IMR-90 (cell line): Measurements from ENCODE around the gene ALCAM. TPM values are rescaled to one million over a fixed set of nuclear protein-coding genes. Genes with fewer than 3 reads are reported as not detected.

Experiments used
- ATAC-seq: fragments of 200-7000 bp; cut with Tn5 transposase; 2 replicates; pipeline ENCODE4 v1.9.1; 2020; ENCODE audit warnings: low read depth, mild to moderate bottlenecking, moderate library complexity
- BruUV-seq: library from RNA; stranded (reverse); fragments of 400-500 nt; replicated peaks from 2 replicates; lab custom pipeline; 2021; lab: Mats Ljungman, UMichigan
- CTCF ChIA-PET: fragments of 300-600 bp; formaldehyde crosslinking; extraction: SDS; loops from one replicate; lab custom pipeline; 2021; ENCODE audit warnings: antibody characterized with exemption; lab: Yijun Ruan, JAX
- POLR2A ChIA-PET: fragments of 300-600 bp; sonication (Branson Sonifier 250); formaldehyde crosslinking; loops from one replicate; lab custom pipeline; 2022; ENCODE audit warnings: antibody characterized with exemption; ENCODE audit not compliant: unreplicated experiment; lab: Charles Lee
- DNase-seq: peaks from one replicate; pipeline ENCODE4 v3.0.0; 2013
- H2AFZ ChIP-seq: replicated peaks from 2 replicates; pipeline ENCODE3; 2013; ENCODE audit warnings: low read length, mild to moderate bottlenecking; ENCODE audit not compliant: poor library complexity
- H2AK5ac ChIP-seq: 2 replicates; pipeline ENCODE4 v1.6.1; 2013; ENCODE audit warnings: low read depth, low read length, inconsistent platforms
- H2AK9ac ChIP-seq: replicated peaks from 2 replicates; pipeline ENCODE3; 2013; ENCODE audit warnings: mild to moderate bottlenecking, low read depth, low read length, moderate library complexity; ENCODE audit not compliant: poor library complexity
- H2BK120ac ChIP-seq: 2 replicates; pipeline ENCODE4 v1.6.1; 2013; ENCODE audit warnings: low read depth, low read length, inconsistent platforms
- H2BK15ac ChIP-seq: 3 replicates; pipeline ENCODE4 v1.6.1; 2013; ENCODE audit warnings: low read depth, low read length, inconsistent platforms
- H2BK20ac ChIP-seq: 2 replicates; pipeline ENCODE4 v1.6.1; 2013; ENCODE audit warnings: low read depth, mild to moderate bottlenecking, inconsistent platforms, low read length, moderate library complexity
- H2BK5ac ChIP-seq: 2 replicates; pipeline ENCODE4 v1.6.1; 2013; ENCODE audit warnings: mild to moderate bottlenecking, low read depth, low read length, inconsistent platforms; ENCODE audit not compliant: poor library complexity, severe bottlenecking
- H3K14ac ChIP-seq: replicated peaks from 2 replicates; pipeline ENCODE4 v1.6.1; 2013; ENCODE audit warnings: low read depth, low read length, inconsistent platforms
- H3K18ac ChIP-seq: 2 replicates; pipeline ENCODE4 v1.6.1; 2013; ENCODE audit warnings: low read depth, low read length, control low read depth
- H3K23ac ChIP-seq: 2 replicates; pipeline ENCODE4 v1.6.1; 2013; ENCODE audit warnings: low read depth, low read length, inconsistent platforms
- H3K27ac ChIP-seq: 2 replicates; pipeline ENCODE4 v1.5.1; 2013; ENCODE audit warnings: mild to moderate bottlenecking, control low read depth, low read length; ENCODE audit not compliant: insufficient read depth
- H3K27me3 ChIP-seq: 2 replicates; pipeline ENCODE4 v1.6.1; 2013; ENCODE audit warnings: low read length; ENCODE audit not compliant: control insufficient read depth, insufficient read depth
- H3K36me3 ChIP-seq: 2 replicates; pipeline ENCODE4 v1.6.1; 2013; ENCODE audit warnings: low read length, mixed read lengths; ENCODE audit not compliant: control insufficient read depth, insufficient read depth
- H3K4ac ChIP-seq: 2 replicates; pipeline ENCODE4 v1.6.1; 2013; ENCODE audit warnings: low read depth, low read length, inconsistent platforms
- H3K4me1 ChIP-seq: 2 replicates; pipeline ENCODE4 v1.6.1; 2013; ENCODE audit warnings: low read length, mixed read lengths; ENCODE audit not compliant: control insufficient read depth, insufficient read depth
- H3K4me2 ChIP-seq: 2 replicates; pipeline ENCODE4 v1.6.1; 2013; ENCODE audit warnings: low read depth, mild to moderate bottlenecking, control low read depth, low read length, moderate library complexity
- H3K4me3 ChIP-seq: 2 replicates; pipeline ENCODE4 v1.5.1; 2013; ENCODE audit warnings: low read depth, mild to moderate bottlenecking, control low read depth, low read length, moderate library complexity; ENCODE audit not compliant: insufficient read depth
- H3K56ac ChIP-seq: 2 replicates; pipeline ENCODE4 v1.6.1; 2013; ENCODE audit warnings: low read length, inconsistent platforms; ENCODE audit not compliant: insufficient read depth; ENCODE audit errors: extremely low read depth
- H3K79me1 ChIP-seq, 2 experiments: 2 replicates each; pipeline ENCODE4 v1.6.1; 2013; ENCODE audit warnings: low read length in 2 of 2, inconsistent platforms in 1 of 2, low read depth in 1 of 2
- H3K9ac ChIP-seq: 2 replicates; pipeline ENCODE4 v1.6.1; 2013; ENCODE audit warnings: low read depth, low read length, control low read depth
- H3K9me1 ChIP-seq: 2 replicates; pipeline ENCODE4 v1.6.1; 2013; ENCODE audit warnings: low read length, inconsistent platforms; ENCODE audit not compliant: insufficient read depth
- H3K9me3 ChIP-seq: 2 replicates; pipeline ENCODE4 v1.6.1; 2013; ENCODE audit warnings: low read length; ENCODE audit not compliant: control insufficient read depth, insufficient read depth
- H4K20me1 ChIP-seq: 2 replicates; pipeline ENCODE4 v1.6.1; 2013; ENCODE audit warnings: low read length, inconsistent platforms; ENCODE audit not compliant: insufficient read depth
- H4K5ac ChIP-seq: 2 replicates; pipeline ENCODE4 v1.6.1; 2013; ENCODE audit warnings: mild to moderate bottlenecking, low read depth, low read length, control low read depth
- H4K8ac ChIP-seq, 2 experiments: 2 replicates each; pipeline ENCODE4 v1.6.1; 2013; ENCODE audit warnings: low read depth in 2 of 2, low read length in 2 of 2, control low read depth in 1 of 2, inconsistent platforms in 1 of 2
- H4K91ac ChIP-seq: 2 replicates; pipeline ENCODE4 v1.6.1; 2013; ENCODE audit warnings: low read depth, low read length, inconsistent platforms; ENCODE audit not compliant: insufficient read depth
- BHLHE40 ChIP-seq: fragments of 150-350 bp; IDR thresholded peaks from 2 replicates; pipeline ENCODE4 v1.6.1; 2016; ENCODE audit warnings: mild to moderate bottlenecking, low read depth, low read length
- CHD1 ChIP-seq: IDR thresholded peaks from 2 replicates; pipeline ENCODE4 v1.6.1; 2012; ENCODE audit warnings: low read depth, low read length, improper control_type of control experiment
- FOS ChIP-seq: fragments of 150-350 bp; IDR thresholded peaks from 2 replicates; pipeline ENCODE4 v1.6.1; 2016; ENCODE audit warnings: low read depth, low read length
- MAZ ChIP-seq: IDR thresholded peaks from 2 replicates; pipeline ENCODE4 v1.6.1; 2012; ENCODE audit warnings: low read depth, mild to moderate bottlenecking, low read length, improper control_type of control experiment, moderate library complexity, borderline replicate concordance
- MXI1 ChIP-seq: IDR thresholded peaks from 2 replicates; pipeline ENCODE4 v1.6.1; 2012; ENCODE audit warnings: low read depth, mild to moderate bottlenecking, low read length, moderate library complexity, borderline replicate concordance
- NFE2L2 ChIP-seq: fragments of 150-350 bp; IDR thresholded peaks from 2 replicates; pipeline ENCODE4 v1.6.1; 2016; ENCODE audit warnings: low read depth, mild to moderate bottlenecking, low read length
- RCOR1 ChIP-seq: IDR thresholded peaks from 2 replicates; pipeline ENCODE4 v1.6.1; 2012; ENCODE audit warnings: mild to moderate bottlenecking, low read length, improper control_type of control experiment; ENCODE audit not compliant: insufficient replicate concordance
- RFX5 ChIP-seq: IDR thresholded peaks from 2 replicates; pipeline ENCODE4 v1.8.0; 2012; ENCODE audit warnings: low read depth, mild to moderate bottlenecking, low read length, moderate library complexity
- SMC3 ChIP-seq: fragments of 150-350 bp; IDR thresholded peaks from 2 replicates; pipeline ENCODE4 v1.6.1; 2016; ENCODE audit warnings: low read depth, mild to moderate bottlenecking, antibody characterized with exemption, low read length, moderate library complexity
- dilution Hi-C: fragments of 300-500 bp; cut with HindIII; formaldehyde crosslinking; loops from one replicate; pipeline ENCODE4 v1.14.3; 2018; ENCODE audit warnings: low sequenced_read_pairs; ENCODE audit not compliant: unreplicated experiment
- in situ Hi-C: fragments of 300-500 bp; cut with MboI; formaldehyde crosslinking; loops from 3 replicates; pipeline ENCODE4 v1.14.3; 2019; ENCODE audit warnings: low sequenced_read_pairs, inconsistent platforms, mixed read lengths
- intact Hi-C: fragments of 100-400 bp; cut with micrococcal nuclease; formaldehyde crosslinking; loops from 2 replicates; pipeline ENCODE4 v1.10.0; 2022
- polyA plus RNA-seq, 3 experiments: library from polyadenylated mRNA; depleted of rRNA; stranded (reverse); fragments of >200 nt; gene quantifications; 2 replicates each; pipeline ENCODE4 v1.2.3, GENCODE V29; 2012; ENCODE audit warnings: low replicate concordance in 1 of 3
- total RNA-seq: library from RNA; depleted of rRNA; stranded (reverse); fragments of >200 nt; gene quantifications from 2 replicates; pipeline ENCODE4 v1.2.3, GENCODE V29; 2012
- TF ChIP-seq, protein P1 (sequence below): fragments of 150-350 bp; IDR thresholded peaks from 2 replicates; pipeline ENCODE4 v1.6.1; 2016; ENCODE audit warnings: low read depth, mild to moderate bottlenecking, low read length, moderate library complexity, borderline replicate concordance

Gene ALCAM
- total and polyA plus RNA-seq, 2 of the 4 experiments (the other 2 are of a cell fraction), result 117 to 423 TPM

DNA sequence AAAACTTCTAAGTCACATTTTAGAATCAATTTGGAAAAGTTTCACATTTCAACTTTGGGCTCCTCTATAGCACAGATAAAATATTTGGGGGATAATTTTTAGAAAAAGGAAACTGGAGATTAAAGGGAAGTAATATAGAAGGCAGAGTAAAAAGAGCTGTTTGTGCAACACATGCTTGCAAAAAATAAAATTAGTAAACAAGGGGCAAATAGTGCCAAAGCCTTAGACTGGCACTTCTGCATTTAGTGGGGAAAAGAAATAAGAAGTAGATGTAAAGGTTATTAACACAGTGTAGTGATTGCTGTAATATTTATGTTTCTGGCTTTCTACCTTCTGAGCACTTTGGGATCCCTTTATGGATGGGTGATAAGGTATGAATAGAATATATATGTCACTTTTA lies 255.5 kb downstream of the ALCAM start:
- Histone ChIP-seq H3K4ac (no peak overlapping the region), H4K8ac (no peak overlapping the region), H3K36me3 (no peaks in the 10 kb centered on the region), H3K4me2 (no peak overlapping the region), H2BK20ac (no peak overlapping the region), H3K56ac (no peak overlapping the region), H2AFZ (no peak overlapping the region), H3K9me3 (no peaks in the 10 kb centered on the region), H4K20me1 (no peaks in the 10 kb centered on the region), H2BK5ac (no peak overlapping the region), H2BK120ac (no peak overlapping the region), H3K9ac (no peak overlapping the region), H3K79me1 (no peaks in the 10 kb centered on the region), H3K27ac (no peak overlapping the region), H3K4me1 (no peaks in the 10 kb centered on the region), H4K91ac (no peak overlapping the region), H3K18ac (no peak overlapping the region), H2BK15ac (no peak overlapping the region), H3K14ac (no peak overlapping the region), H3K23ac (no peak overlapping the region), H2AK5ac (no peak overlapping the region), H2AK9ac (no peak overlapping the region), H3K9me1 (no peaks in the 10 kb centered on the region), H4K5ac (no peak overlapping the region), H3K4me3 (no peak overlapping the region), H3K27me3 (no peaks in the 10 kb centered on the region)
- dilution Hi-C loops (no loop called here), intact Hi-C loops (no loop called here), in situ Hi-C loops (no loop called here)
- no peak for DNase-seq
- ChIA-PET CTCF (interaction anchor here (0.6 kb wide), 1 partner anchor 12 kb away, joined by 3 read pairs; no protein-coding TSS in a partner anchor), POLR2A (no interaction called here)
- no peak for ATAC-seq
- no peak for TF ChIP-seq FOS
- TF ChIP-seq RCOR1, result no peak
- TF ChIP-seq CHD1, result no peak
- no peak for TF ChIP-seq RFX5
- TF ChIP-seq, protein P1, sequence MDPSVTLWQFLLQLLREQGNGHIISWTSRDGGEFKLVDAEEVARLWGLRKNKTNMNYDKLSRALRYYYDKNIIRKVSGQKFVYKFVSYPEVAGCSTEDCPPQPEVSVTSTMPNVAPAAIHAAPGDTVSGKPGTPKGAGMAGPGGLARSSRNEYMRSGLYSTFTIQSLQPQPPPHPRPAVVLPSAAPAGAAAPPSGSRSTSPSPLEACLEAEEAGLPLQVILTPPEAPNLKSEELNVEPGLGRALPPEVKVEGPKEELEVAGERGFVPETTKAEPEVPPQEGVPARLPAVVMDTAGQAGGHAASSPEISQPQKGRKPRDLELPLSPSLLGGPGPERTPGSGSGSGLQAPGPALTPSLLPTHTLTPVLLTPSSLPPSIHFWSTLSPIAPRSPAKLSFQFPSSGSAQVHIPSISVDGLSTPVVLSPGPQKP, result no peak
- TF ChIP-seq BHLHE40, result no peak
- TF ChIP-seq MXI1, result no peak
- TF ChIP-seq NFE2L2, result no peak
- TF ChIP-seq SMC3, result no peak
- no peak for TF ChIP-seq MAZ
- no TSS peak for BruUV-seq
